OCI-LY7 (cell line): Measurements from ENCODE around the gene DDX27. TPM values are rescaled to one million over a fixed set of nuclear protein-coding genes. Genes with fewer than 3 reads are reported as not detected.

Source experiments
- BruUV-seq: library from RNA; stranded (reverse); fragments of 400-500 nt; replicated peaks from 2 replicates; lab custom pipeline; 2021; lab: Mats Ljungman, UMichigan
- CTCF ChIA-PET: fragments of 300-600 bp; sonication (Branson Sonifier 250); formaldehyde crosslinking; loops from one replicate; lab custom pipeline; 2022; ENCODE audit warnings: antibody characterized with exemption; ENCODE audit not compliant: unreplicated experiment; lab: Charles Lee
- POLR2A ChIA-PET: fragments of 300-600 bp; sonication (Branson Sonifier 250); formaldehyde crosslinking; loops from one replicate; lab custom pipeline; 2022; ENCODE audit warnings: antibody characterized with exemption; lab: Charles Lee
- DNase-seq: peaks from one replicate; pipeline ENCODE4 v3.0.0-alpha.2; 2015; ENCODE audit warnings: low spot score
- H2AFZ ChIP-seq: fragments of 200-600 bp; sonication (generic), shearing (Covaris generic); 2 replicates; pipeline ENCODE4 v1.6.1; 2014; ENCODE audit warnings: mild to moderate bottlenecking, antibody characterized with exemption, low read length, moderate library complexity
- H3K27ac ChIP-seq: fragments of 200-600 bp; sonication (generic); 2 replicates; pipeline ENCODE4 v1.5.1; 2014; ENCODE audit warnings: mixed run types, low read depth, mild to moderate bottlenecking, moderate library complexity, low read length, inconsistent platforms; ENCODE audit not compliant: poor library complexity, severe bottlenecking
- H3K36me3 ChIP-seq: fragments of 200-600 bp; sonication (generic); 2 replicates; pipeline ENCODE4 v1.6.1; 2014; ENCODE audit warnings: mild to moderate bottlenecking, antibody characterized with exemption, low read length, moderate library complexity, mixed read lengths; ENCODE audit not compliant: insufficient read depth
- H3K4me1 ChIP-seq: fragments of 200-600 bp; sonication (generic); 2 replicates; pipeline ENCODE4 v1.5.1; 2014; ENCODE audit warnings: mild to moderate bottlenecking, low read length; ENCODE audit not compliant: insufficient read depth, poor library complexity, severe bottlenecking
- H3K4me2 ChIP-seq: fragments of 200-600 bp; sonication (generic); 2 replicates; pipeline ENCODE4 v1.6.1; 2014; ENCODE audit warnings: mild to moderate bottlenecking, low read length
- H3K4me3 ChIP-seq: fragments of 200-600 bp; sonication (generic); 2 replicates; pipeline ENCODE4 v1.5.1; 2014; ENCODE audit warnings: mild to moderate bottlenecking, low read depth, low read length; ENCODE audit not compliant: poor library complexity, severe bottlenecking
- H3K79me2 ChIP-seq: fragments of 200-600 bp; sonication (generic); 2 replicates; pipeline ENCODE4 v1.6.1; 2016; ENCODE audit warnings: low read depth, mild to moderate bottlenecking, low read length, moderate library complexity, mixed read lengths; ENCODE audit not compliant: insufficient read depth
- H3K9me2 ChIP-seq: fragments of 200-600 bp; sonication (generic); 2 replicates; pipeline ENCODE4 v1.6.1; 2016; ENCODE audit warnings: mild to moderate bottlenecking, low read length, mixed read lengths; ENCODE audit not compliant: insufficient read depth
- H3K9me3 ChIP-seq: fragments of 200-600 bp; sonication (generic); 2 replicates; pipeline ENCODE4 v1.6.1; 2014; ENCODE audit warnings: mild to moderate bottlenecking, mixed run types, low read length, mixed read lengths
- H4K20me1 ChIP-seq: fragments of 200-600 bp; sonication (generic); 2 replicates; pipeline ENCODE4 v1.6.1; 2014; ENCODE audit warnings: mild to moderate bottlenecking, antibody characterized with exemption, low read length, moderate library complexity, mixed read lengths; ENCODE audit not compliant: insufficient read depth
- CTCF ChIP-seq: fragments of 200-600 bp; sonication (generic); conservative IDR thresholded peaks from 2 replicates; pipeline ENCODE4 v1.5.1; 2014; ENCODE audit warnings: mild to moderate bottlenecking, antibody characterized with exemption, low read length, moderate library complexity, mixed read lengths
- EZH2phosphoT487 ChIP-seq: fragments of 200-600 bp; sonication (generic); IDR thresholded peaks from 2 replicates; pipeline ENCODE4 v1.6.1; 2018; ENCODE audit warnings: low read depth, borderline replicate concordance, mild to moderate bottlenecking, mixed run types, antibody characterized with exemption, low read length, moderate library complexity, mixed read lengths
- intact Hi-C: fragments of 100-400 bp; cut with micrococcal nuclease; formaldehyde crosslinking; loops from one replicate; pipeline ENCODE4 v1.10.0; 2022; ENCODE audit not compliant: unreplicated experiment
- total RNA-seq, 2 experiments: library from RNA; depleted of rRNA in 1 of 2; stranded (reverse); fragments of >200 nt in 1 of 2; shearing (Covaris generic) in 1 of 2; gene quantifications; 2 replicates each; pipeline ENCODE4 v1.2.3, GENCODE V29; 2014 to 2022

The DDX27 gene
- total RNA-seq, 2 experiments from 2014 or later = 53.9 to 57.0 TPM

DNA sequence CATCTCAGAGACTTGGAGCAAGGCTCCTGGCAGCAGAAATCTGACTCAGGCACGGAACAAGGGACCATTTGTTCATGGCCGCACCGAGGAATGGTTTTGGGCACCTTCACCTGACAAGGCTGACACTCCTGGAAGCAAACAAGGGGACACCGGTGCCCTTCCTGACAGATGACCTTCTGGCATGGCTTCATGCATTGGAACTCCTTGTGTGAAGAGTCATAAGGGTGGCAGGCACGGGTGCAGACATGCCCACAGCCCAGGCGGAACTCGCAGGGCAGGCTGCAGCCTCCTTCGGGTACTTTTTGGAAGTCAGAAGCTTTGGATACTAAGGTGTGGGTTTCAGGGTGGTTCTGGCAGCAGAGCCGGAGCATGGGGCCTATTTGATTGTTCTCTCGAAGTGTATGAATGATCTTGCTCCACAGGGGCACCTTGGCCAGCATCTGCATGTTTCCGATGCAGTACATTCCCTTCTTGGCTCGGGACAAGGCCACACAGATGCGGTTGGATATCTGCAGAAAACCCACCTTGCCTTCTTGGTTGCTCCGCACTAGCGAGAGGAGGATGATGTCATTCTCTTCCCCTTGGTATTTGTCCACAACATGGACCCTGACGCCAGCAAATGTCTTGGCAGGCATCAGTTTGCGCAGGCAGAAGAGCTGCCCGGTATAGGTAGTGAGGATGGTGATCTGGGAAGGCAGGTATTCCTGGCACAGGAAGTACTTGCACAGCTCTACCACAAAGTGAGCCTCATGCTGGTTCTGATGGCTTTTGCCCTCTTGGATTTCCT is 29.9 kb downstream of the DDX27 start:
- no peak for DNase-seq
- H3K9me2 ChIP-seq = no peaks in the 10 kb centered on the region
- H3K79me2 ChIP-seq = no peaks in the 10 kb centered on the region
- no peak overlapping the region for H3K4me3 ChIP-seq
- ChIA-PET POLR2A (no interaction called here), CTCF (no interaction called here)
- H3K9me3 ChIP-seq = no peaks in the 10 kb centered on the region
- no peaks in the 10 kb centered on the region for H4K20me1 ChIP-seq
- TF ChIP-seq CTCF = no peak
- TF ChIP-seq EZH2phosphoT487 = no peak
- BruUV-seq = TSS peak; percentile 23
- H3K27ac ChIP-seq = no peak overlapping the region
- H3K4me2 ChIP-seq = no peak overlapping the region
- H2AFZ ChIP-seq = no peak overlapping the region
- intact Hi-C loops = no loop called here
- H3K4me1 ChIP-seq = no peaks in the 10 kb centered on the region
- H3K36me3 ChIP-seq = peaks cover 98% of the 10 kb centered on the region

- no peaks in the 10 kb centered on the region for H3K9me2 ChIP-seq
- no peak for DNase-seq
- H4K20me1 ChIP-seq = no peaks in the 10 kb centered on the region
- H3K4me2 ChIP-seq = no peak overlapping the region
- TF ChIP-seq CTCF = no peak
- no peak for TF ChIP-seq EZH2phosphoT487
- peaks cover 97% of the 10 kb centered on the region for H3K36me3 ChIP-seq
- H2AFZ ChIP-seq = no peak overlapping the region
- H3K27ac ChIP-seq = no peak overlapping the region
- no TSS peak for BruUV-seq
- no peak overlapping the region for H3K4me3 ChIP-seq
- H3K9me3 ChIP-seq = no peaks in the 10 kb centered on the region
- CTCF ChIA-PET = no interaction called here
- POLR2A ChIA-PET = interaction anchor here (1.2 kb wide), 1 partner anchor 16 kb away, joined by 4 read pairs; no protein-coding TSS in a partner anchor
- H3K79me2 ChIP-seq = no peaks in the 10 kb centered on the region
- intact Hi-C loops = no loop called here
- H3K4me1 ChIP-seq = no peaks in the 10 kb centered on the region
Observed at GRCh38 chr20:49252556-49253350, 33.5 kb downstream of the DDX27 start.
